ENCODE data around the gene NLRP12.

NLRP12 gene

GRCh38 chr19:53789708-53790678 is 34.1 kb downstream of the NLRP12 start:
- no peak for TF ChIP-seq EGR1 (IDR thresholded peaks at IDR 0.05)
- TF ChIP-seq EP300 (IDR thresholded peaks at IDR 0.05; ENCODE audit: borderline replicate concordance): no peak
- no peak for TF ChIP-seq ZBTB7A (IDR thresholded peaks at IDR 0.05; ENCODE audit: low read depth)
- TF ChIP-seq CREB1 (IDR thresholded peaks at IDR 0.05; ENCODE audit: low read depth): no peak
- no peak for TF ChIP-seq YY1 (IDR thresholded peaks at IDR 0.05; ENCODE audit: low read depth)
- TF ChIP-seq RAD21 (IDR thresholded peaks at IDR 0.05; ENCODE audit: low read depth): no peak
- no peak for TF ChIP-seq TEAD4 (IDR thresholded peaks at IDR 0.05)
- TF ChIP-seq TCF12 (IDR thresholded peaks at IDR 0.05; ENCODE audit: low read depth): no peak
- TF ChIP-seq USF1 (IDR thresholded peaks at IDR 0.05): no peak
- no peak for TF ChIP-seq TAF1 (IDR thresholded peaks at IDR 0.05; ENCODE audit: low read depth)
- TF ChIP-seq CEBPB (IDR thresholded peaks at IDR 0.05): no peak
- TF ChIP-seq FOXM1 (IDR thresholded peaks at IDR 0.05; ENCODE audit: borderline replicate concordance, low read depth): no peak
- TF ChIP-seq REST (IDR thresholded peaks at IDR 0.05; ENCODE audit: low read depth): no peak
- no peak for TF ChIP-seq MAX (IDR thresholded peaks at IDR 0.05)
- no peak for TF ChIP-seq NFIC (IDR thresholded peaks at IDR 0.05)

- TF ChIP-seq REST (IDR thresholded peaks at IDR 0.05; ENCODE audit: low read depth) (no peak), EP300 (IDR thresholded peaks at IDR 0.05; ENCODE audit: borderline replicate concordance) (no peak), CEBPB (IDR thresholded peaks at IDR 0.05) (no peak), TCF12 (IDR thresholded peaks at IDR 0.05; ENCODE audit: low read depth) (no peak), MAX (IDR thresholded peaks at IDR 0.05) (no peak), YY1 (IDR thresholded peaks at IDR 0.05; ENCODE audit: low read depth) (no peak), TEAD4 (IDR thresholded peaks at IDR 0.05) (no peak), USF1 (IDR thresholded peaks at IDR 0.05) (no peak), FOXM1 (IDR thresholded peaks at IDR 0.05; ENCODE audit: borderline replicate concordance, low read depth) (no peak), RAD21 (IDR thresholded peaks at IDR 0.05; ENCODE audit: low read depth) (no peak), TAF1 (IDR thresholded peaks at IDR 0.05; ENCODE audit: low read depth) (no peak), NFIC (IDR thresholded peaks at IDR 0.05) (no peak), ZBTB7A (IDR thresholded peaks at IDR 0.05; ENCODE audit: low read depth) (no peak), CREB1 (IDR thresholded peaks at IDR 0.05; ENCODE audit: low read depth) (no peak)
Observed at GRCh38 chr19:53787266-53787665, 36.8 kb downstream of the NLRP12 start.

GRCh38 chr19:53786744-53787143 is 37.4 kb downstream of the NLRP12 start:
- TF ChIP-seq MAX (IDR thresholded peaks at IDR 0.05): no peak
- TF ChIP-seq TEAD4 (IDR thresholded peaks at IDR 0.05): no peak
- TF ChIP-seq TCF12 (IDR thresholded peaks at IDR 0.05; ENCODE audit: low read depth): no peak

- TF ChIP-seq CEBPB (IDR thresholded peaks at IDR 0.05) (no peak), REST (IDR thresholded peaks at IDR 0.05; ENCODE audit: low read depth) (no peak), YY1 (IDR thresholded peaks at IDR 0.05; ENCODE audit: low read depth) (no peak), ZBTB7A (IDR thresholded peaks at IDR 0.05; ENCODE audit: low read depth) (no peak), RAD21 (IDR thresholded peaks at IDR 0.05; ENCODE audit: low read depth) (no peak), NFIC (IDR thresholded peaks at IDR 0.05) (no peak), MAX (IDR thresholded peaks at IDR 0.05) (no peak), TEAD4 (IDR thresholded peaks at IDR 0.05) (no peak), TCF12 (IDR thresholded peaks at IDR 0.05; ENCODE audit: low read depth) (no peak), FOXM1 (IDR thresholded peaks at IDR 0.05; ENCODE audit: borderline replicate concordance, low read depth) (no peak), EGR1 (IDR thresholded peaks at IDR 0.05) (no peak), USF1 (IDR thresholded peaks at IDR 0.05) (no peak), EP300 (IDR thresholded peaks at IDR 0.05; ENCODE audit: borderline replicate concordance) (no peak), CREB1 (IDR thresholded peaks at IDR 0.05; ENCODE audit: low read depth) (no peak), TAF1 (IDR thresholded peaks at IDR 0.05; ENCODE audit: low read depth) (no peak)
Observed at GRCh38 chr19:53785196-53785889, 38.8 kb downstream of the NLRP12 start.
